ELF-1 (cell line): Measurements from ENCODE around the gene WDR41.

Experiments used
- DNase-seq: peaks from one replicate; pipeline ENCODE4 v3.0.0-alpha.2; 2016; ENCODE audit warnings: low read depth, low spot score

Gene WDR41

DNA sequence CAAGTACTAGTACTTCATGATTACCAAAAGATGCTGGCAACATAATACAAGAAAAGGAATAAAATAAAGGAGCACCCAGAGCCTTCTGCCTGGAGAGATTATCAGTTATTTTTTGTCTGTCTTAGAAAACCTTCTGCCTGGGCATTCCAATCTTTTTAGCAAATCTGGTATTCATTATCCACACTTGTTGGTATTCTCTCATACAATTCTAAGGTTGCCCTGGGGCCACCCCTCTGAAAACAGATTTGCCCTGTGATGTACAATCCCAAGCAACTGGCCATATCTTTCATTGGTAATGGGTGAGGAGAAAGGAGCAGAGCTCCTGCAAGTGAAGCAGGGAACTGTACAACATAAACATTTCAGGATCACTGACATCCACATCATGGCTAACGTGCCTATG lies 47.8 kb downstream of the WDR41 start:
- no peak for DNase-seq

GRCh38 chr5:77443670-77444069 lies 48.4 kb downstream of the WDR41 start:
- DNase-seq, result no peak

- no peak for DNase-seq
These were observed 54.0 kb downstream of the WDR41 start for GRCh38 chr5:77438071-77438470.

GRCh38 chr5:77437194-77437593 lies 54.9 kb downstream of the WDR41 start:
- no peak for DNase-seq

DNA sequence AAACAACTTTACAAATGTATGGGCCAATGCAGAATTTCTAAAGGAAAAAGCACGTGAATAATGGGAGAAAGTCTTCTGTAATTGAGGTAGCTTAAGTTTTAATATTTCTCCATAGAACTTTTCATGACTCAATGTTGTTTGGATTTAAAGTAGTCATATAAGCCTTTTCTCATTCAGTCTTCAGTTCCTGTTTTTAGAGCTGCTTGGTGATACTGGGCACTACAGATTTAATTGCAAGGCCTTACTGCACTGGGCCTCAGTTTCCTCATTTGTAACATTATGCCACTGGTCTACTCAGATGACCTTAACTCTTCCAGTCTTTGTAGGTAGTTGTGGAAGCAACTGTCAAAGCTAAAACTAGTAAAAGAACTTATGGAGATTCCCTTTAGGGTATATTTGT lies 60.4 kb downstream of the WDR41 start:
- DNase-seq, result no peak

GRCh38 chr5:77431286-77431685 lies 60.8 kb downstream of the WDR41 start:
- DNase-seq, result no peak

- no peak for DNase-seq
These were observed 61.4 kb downstream of the WDR41 start for GRCh38 chr5:77430726-77431125.

GRCh38 chr5:77428526-77428925 lies 63.6 kb downstream of the WDR41 start:
- DNase-seq, result no peak

GRCh38 chr5:77427998-77428397 lies 64.1 kb downstream of the WDR41 start:
- DNase-seq, result no peak

DNA sequence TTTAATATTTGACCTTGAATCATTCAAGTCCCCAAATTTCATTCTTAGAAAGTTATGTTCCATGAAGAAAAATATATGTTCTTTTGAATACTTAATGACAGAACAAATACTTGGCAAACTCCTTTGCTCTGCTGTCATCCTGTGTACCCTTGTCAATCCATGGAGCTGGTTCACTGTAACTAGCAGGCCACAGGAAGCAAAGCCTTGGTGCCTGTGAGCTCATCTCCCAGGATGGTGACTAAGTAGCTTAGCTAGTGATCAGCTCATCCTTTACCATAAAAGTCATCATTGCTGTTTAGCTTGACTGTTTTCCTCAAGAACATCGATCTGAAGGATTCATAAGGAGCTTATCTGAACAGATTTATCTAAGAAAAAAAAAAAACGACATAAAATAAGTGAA lies 65.4 kb downstream of the WDR41 start:
- no peak for DNase-seq

DNA sequence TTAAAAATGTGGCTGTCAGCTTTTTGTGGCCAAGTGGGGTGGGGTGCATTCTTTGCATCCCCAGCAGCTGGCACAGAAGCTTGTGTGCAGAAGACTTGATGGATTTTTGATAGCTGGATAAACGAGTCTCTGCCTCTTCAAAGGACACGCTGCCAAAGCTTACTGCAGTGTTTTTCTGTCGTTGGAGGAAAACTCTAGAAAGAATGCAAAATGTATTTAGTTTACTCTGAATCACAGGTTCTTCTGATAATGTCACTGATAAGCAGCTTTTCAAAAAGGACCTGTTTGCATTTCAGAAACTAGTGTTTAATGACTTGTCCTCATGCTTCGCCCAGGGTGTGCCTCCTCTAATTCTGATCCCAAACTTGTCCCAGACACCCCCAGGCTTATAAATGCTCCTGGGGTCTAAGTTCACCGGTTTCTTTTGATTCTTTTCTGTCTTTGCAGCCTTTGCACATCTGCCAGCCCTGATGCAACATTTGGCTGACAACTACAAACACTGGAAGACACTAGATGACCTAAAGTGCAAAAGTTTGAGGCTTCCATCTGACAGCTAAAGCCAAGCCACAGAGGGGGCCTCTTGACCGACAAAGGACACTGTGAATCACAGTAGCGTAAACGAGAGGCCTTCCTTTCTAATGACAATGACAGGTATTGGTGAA lies 66.0 kb downstream of the WDR41 start:
- no peak for DNase-seq

DNA sequence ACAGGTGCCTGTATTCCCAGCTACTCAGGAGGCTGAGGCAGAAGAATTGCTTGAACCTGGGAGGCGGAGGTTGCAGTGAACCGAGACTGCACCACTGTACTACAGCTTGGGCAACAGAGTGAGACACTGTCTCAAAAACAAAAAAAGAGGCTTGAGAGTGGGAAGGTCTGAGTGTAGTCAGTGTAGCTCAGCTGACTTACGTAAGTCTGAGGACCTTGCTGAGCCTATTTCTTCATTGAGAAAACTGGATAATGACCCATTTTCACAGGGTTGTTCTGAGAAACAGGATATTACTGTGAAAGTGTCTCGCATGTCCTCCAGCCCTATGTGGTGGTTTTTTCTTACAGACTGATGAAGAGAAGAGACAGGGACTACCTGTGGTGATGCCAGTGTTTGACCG lies 66.7 kb downstream of the WDR41 start:
- no peak for DNase-seq

GRCh38 chr5:77424921-77425320 lies 67.2 kb downstream of the WDR41 start:
- DNase-seq, result no peak

DNA sequence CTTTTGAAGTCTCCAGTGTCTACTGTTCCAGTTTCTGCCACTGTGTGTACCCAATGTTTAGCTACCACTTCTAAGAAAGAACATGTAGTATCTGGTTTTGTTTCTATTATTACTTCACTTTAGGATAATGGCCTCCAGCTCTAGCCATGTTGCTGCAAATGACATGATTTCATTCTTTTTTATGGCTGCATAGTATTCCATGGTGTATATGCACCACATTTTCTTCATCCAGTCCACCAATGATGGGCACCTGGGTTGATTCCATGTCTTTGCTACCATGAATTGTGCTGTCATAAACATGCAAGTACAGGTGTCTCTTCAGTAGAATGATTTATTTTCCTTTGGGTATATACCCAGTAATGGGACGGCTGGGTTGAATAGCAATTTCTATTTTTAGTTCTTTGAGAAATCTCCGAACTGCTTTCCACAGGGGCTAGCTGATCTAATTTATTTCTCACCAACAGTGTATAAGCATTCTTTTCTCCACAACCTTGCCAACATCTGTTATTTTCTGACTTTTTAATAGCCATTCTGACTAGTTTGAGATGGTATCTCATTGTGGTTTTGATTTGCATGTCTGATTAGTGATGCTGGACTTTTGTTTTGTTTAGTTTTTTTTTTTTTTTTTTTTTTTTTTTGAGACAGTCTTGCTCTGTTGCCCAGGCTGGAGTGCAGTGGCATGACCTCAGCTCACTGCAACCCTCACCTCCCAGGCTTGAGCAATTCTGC lies 68.9 kb downstream of the WDR41 start:
- no peak for DNase-seq

DNA sequence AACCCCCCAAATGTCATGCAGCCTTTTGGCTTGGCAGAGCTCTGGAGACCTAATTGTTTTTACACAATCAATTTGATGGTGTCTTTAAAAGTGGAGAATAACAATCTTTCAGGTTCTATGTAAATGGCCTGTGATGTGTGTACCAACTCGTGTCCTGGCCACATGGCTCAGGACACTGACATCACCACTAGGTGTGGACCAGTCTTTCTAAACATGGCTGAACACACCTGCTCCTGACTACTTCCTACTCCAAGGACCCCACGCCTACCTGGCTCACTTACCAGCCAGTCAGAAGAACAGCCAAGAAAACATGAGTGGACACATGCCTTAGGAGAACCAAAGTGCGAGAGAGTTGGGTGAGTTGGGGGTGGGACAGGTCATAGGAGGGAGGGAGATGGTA lies 71.2 kb downstream of the WDR41 start:
- DNase-seq, result no peak

- DNase-seq, result no peak
These were observed 72.2 kb downstream of the WDR41 start for GRCh38 chr5:77419644-77420582.

- DNase-seq, result no peak
These were observed 73.2 kb downstream of the WDR41 start for GRCh38 chr5:77418601-77419581.

DNA sequence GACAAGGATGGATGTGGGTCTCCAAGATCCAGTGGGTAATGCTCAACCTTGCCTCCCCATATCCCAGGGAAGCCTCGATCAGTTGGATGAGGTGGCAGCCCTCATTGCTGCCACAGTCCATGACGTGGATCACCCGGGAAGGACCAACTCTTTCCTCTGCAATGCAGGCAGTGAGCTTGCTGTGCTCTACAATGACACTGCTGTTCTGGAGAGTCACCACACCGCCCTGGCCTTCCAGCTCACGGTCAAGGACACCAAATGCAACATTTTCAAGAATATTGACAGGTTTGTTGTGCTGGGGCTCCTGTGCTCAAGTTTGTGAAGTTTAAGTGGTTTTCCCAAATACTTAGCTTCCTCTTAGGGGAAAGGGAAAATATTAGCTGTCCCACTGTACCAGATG lies 74.0 kb downstream of the WDR41 start:
- no peak for DNase-seq

GRCh38 chr5:77413049-77413448 lies 79.1 kb downstream of the WDR41 start:
- DNase-seq, result no peak

GRCh38 chr5:77409870-77410621 lies 82.1 kb downstream of the WDR41 start:
- no peak for DNase-seq
